Activated CD4-positive, CD25-positive, alpha-beta regulatory T cell treated with anti-CD3 and anti-CD28 coated beads, Interleukin-2, amount 50 U/mL, for 24 hours (primary cell): ENCODE results near the gene NRK.
"Not testable (repeated sequence)": the region's sequence is repeated elsewhere in the genome, so short reads cannot be mapped to it uniquely, and the experiment has no call there.

Experiments used
- ATAC-seq, 2 donors: fragments of 150-1000 bp; cut with Tn5 transposase; one replicate each; pipeline ENCODE4 v1.10.0; 2021; ENCODE audit warnings: mild to moderate bottlenecking in 1 of 2, moderate library complexity in 1 of 2

The NRK gene

DNA sequence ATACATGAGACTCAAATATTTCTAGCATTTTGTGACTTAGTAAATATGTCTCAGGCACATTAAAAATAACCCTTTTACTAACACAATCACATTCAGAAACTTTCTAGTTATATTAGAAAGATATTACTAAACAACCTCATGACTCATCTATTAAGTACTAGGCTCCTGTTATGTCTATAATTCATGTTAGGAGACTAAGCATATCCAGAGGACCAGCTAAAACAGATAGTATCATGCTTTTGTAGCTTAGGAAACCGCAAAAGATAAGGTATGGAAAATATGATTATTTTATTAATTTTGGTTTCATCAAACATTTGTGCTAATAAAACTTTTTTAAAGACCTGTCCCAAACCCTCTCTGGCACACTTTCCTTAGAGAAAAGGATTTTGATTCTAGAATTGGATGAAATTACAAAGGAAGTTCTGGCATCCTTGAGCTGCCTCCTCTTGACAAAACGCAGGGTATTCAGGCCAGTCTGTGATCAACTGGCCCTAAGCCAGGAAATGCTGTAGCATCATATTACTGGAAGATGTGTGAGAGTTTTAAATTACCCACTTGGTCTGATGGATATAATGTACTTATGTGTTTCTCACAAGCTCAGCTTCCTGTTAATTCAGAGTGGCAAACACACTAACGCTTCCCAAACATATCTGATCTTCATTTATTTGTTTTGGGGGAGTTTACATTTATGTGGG lies 60.4 kb downstream of the NRK start:
- ATAC-seq: no peak

DNA sequence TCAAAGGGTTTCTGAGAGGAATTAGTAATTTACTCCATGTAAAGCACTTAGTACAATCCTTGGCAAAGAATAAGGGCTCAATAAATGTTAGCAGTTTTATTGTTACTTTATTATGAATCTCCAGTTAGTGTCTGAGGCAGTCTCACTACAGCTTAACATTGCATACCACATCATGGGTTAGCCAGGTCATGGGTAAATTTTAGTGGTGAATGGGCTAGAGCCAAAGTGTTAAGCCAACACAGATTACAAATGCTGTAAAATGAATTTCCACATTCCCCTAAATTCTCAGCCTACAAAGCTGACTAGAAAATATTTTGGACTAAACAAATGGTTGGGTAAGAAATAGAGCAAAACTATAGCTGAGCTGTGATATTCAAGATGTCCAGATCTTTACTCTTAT lies 72.4 kb downstream of the NRK start:
- no peak for ATAC-seq

DNA sequence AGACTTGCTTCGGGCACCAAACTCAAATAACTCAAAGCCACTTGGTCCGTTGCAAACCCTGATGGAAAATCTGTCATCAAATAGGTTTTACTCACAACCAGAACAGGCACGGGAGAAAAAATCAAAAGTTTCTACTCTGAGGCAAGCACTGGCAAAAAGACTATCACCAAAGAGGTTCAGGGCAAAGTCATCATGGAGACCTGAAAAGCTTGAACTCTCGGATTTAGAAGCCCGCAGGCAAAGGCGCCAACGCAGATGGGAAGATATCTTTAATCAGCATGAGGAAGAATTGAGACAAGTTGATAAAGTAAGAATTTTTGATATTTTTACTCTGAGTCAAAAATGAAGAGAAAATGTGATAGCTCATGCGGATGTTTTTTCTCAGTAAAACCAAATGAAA lies 87.2 kb downstream of the NRK start:
- no peak for ATAC-seq

GRCh38 chrX:105910563-105911105 lies 88.3 kb downstream of the NRK start:
- no peak for ATAC-seq

GRCh38 chrX:105945266-105945665 lies 122.9 kb downstream of the NRK start:
- no peak for ATAC-seq

DNA sequence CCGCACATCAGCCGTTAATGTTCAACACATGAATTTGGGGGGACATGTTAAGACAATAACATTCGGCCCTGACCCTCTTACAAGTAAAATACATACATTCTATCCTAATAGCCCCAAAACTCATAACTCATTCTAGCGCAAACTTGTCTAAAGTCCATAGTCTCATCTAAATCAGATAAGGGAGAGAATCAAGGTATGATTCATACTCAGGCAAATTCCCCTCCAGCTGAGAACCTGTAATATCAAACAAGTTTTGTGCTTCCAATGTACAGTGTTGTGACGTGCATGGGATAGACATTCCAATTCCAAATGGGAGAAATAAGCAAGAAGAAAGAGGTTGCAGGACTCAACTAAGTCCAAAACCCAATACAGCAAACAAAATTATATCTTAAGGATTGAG lies 147.1 kb downstream of the NRK start:
- ATAC-seq: no peak

DNA sequence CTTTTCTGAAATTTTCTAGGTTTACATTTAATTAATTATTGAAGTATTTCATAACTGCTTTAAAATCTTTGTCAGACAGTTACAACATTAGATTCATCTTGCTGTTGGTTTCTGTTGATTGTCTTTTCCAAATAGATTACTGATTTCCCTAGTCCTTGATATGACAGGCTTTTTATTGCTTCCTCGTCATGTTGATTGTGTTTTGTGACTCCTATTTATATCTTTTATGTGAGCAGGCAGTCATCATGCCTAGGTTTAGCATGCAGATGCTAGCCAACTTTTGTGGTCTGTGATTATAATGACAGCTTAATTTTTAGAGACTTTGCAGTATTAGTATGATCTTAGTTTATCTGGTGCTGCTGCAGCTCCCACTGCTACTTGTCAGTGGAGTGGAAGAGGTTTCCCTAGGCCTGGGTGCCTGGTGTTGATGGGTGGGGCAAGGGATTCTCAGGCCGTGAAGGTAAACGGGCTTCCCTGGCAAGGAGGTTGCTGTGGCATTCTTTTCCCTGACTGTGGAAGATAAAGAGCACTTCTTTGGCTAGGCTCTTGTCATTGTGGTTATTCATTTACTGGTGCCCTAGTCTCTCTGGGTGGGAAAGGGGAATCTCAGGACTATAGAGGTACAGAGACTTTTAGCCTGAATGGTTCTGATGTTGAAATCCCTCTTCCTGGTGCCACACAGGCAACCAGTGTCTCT lies 150.5 kb downstream of the NRK start:
- ATAC-seq: no peak

DNA sequence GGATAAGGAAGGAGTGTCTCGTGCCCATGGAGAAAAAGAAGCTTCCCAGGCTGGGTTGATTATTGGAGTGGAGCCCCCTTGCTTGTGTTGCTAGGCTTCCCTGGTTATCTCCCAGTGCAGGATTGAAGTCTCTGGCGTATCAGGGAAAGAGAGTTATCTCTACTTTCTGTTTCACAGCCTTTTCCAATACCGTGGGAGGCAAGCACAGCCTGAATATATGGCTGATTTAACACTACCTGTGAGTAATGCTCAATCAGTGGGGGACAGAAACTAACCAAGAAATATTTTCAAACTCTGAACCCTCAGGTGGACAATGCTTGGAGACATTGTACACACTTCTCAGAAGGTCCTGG lies 151.0 kb downstream of the NRK start:
- ATAC-seq: no peak

DNA sequence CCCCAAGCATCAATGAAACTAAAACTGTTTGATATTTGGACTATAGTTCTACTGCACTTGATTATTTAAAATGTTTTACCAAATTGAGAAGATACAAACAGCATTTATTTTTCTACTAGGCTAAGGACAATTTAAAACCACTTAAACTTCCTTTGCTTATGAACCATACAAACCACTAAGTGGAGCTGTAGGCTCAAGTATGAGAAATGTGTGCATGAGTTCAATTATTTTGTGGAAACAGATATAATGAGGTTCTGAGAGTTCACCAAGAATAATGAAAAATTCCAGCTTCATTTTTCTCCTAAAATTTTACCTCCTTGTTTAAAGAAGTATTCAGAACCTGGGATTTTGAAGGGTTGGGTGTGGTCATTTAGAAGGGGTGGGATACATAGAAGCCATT lies 153.0 kb downstream of the NRK start:
- no peak for ATAC-seq

GRCh38 chrX:105981772-105982485 lies 159.6 kb downstream of the NRK start:
- ATAC-seq: no peak

GRCh38 chrX:105988487-105988886 lies 166.1 kb downstream of the NRK start:
- ATAC-seq: not testable (repeated sequence)

DNA sequence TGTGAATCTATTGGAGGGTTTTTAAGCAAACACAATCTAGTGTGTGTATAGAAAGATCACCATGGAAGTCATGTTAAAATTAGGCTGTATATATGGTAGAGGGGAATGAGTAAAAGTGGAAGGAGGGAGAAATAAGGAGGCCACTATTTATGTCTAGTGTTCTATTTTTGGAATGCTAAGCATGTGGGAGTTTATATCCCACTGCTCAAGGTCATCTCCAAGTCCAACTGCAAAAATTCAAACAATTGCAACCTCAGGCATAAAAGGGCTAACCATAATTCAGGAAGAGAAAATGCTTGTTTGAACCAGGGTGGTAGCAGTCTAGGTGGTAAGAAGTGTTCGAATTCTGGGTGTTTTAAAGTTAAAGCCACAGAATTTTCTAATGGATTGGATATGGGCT lies 177.0 kb downstream of the NRK start:
- no peak for ATAC-seq

GRCh38 chrX:106000203-106000602 lies 177.9 kb downstream of the NRK start:
- no peak for ATAC-seq

GRCh38 chrX:106000609-106001008 lies 178.3 kb downstream of the NRK start:
- not testable (repeated sequence) for ATAC-seq

GRCh38 chrX:106005684-106006083 lies 183.3 kb downstream of the NRK start:
- ATAC-seq: no peak

GRCh38 chrX:106007815-106008214 lies 185.5 kb downstream of the NRK start:
- no peak for ATAC-seq
